GM12874 (cell line): ENCODE results near the gene MADD.

Experiments used
- CTCF ChIP-seq: IDR thresholded peaks from 2 replicates; pipeline ENCODE4 v1.5.1; 2011; ENCODE audit warnings: low read depth, mild to moderate bottlenecking, control low read depth, low read length, moderate library complexity; ENCODE audit not compliant: insufficient read depth

Gene MADD

GRCh38 chr11:47260366-47260765, 9.6 kb upstream of the MADD start:
- TF ChIP-seq CTCF, result no peak

GRCh38 chr11:47261291-47261800, 8.6 kb upstream of the MADD start:
- no peak for TF ChIP-seq CTCF

GRCh38 chr11:47264119-47264518, 5.8 kb upstream of the MADD start:
- TF ChIP-seq CTCF, result no peak

GRCh38 chr11:47264521-47264920, 5.4 kb upstream of the MADD start:
- TF ChIP-seq CTCF, result no peak

GRCh38 chr11:47267876-47268275, 2.1 kb upstream of the MADD start:
- no peak for TF ChIP-seq CTCF

- TF ChIP-seq CTCF, result no peak
Observed at GRCh38 chr11:47268448-47269001, 1.4 kb upstream of the MADD start.

- TF ChIP-seq CTCF, result no peak
Observed at GRCh38 chr11:47269002-47269828, 718 bp upstream of the MADD start.
